GM18873 (cell line): ENCODE measurements around the gene GNAT2.

Experiments used
- ATAC-seq: cut with Tn5 transposase; IDR thresholded peaks from one replicate; pipeline ENCODE4 v1.9.1; 2021; ENCODE audit warnings: mild to moderate bottlenecking, moderate library complexity, moderate number of reproducible peaks; ENCODE audit not compliant: unreplicated experiment, low FRiP score

Gene GNAT2

DNA sequence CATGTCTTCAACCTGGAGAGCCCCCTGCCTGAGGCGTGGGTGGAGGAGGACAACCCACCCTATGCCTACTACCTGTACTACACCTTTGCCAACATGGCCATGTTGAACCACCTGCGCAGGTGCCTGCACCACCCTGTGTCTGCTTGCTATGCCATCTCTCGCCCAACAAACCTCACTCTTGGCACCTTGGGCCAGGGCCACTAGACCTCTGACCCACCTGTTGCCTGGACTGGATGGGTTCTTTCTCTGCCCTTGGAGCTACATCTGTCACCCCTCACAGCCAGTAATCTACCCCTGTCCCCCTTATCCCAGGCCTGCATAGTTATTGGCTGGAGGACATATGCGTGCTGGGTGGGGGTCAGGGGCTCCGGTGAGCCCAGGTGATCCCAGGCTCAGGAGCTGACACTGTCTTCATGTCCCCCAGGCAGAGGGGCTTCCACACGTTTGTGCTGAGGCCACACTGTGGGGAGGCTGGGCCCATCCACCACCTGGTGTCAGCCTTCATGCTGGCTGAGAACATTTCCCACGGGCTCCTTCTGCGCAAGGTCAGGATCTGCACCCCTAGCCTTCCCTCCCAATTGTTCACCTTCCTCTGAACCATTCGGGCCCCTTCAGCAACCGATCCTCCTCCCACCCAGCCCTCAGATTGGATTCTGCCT lies 10.1 kb upstream of the GNAT2 start:
- ATAC-seq: no peak

DNA sequence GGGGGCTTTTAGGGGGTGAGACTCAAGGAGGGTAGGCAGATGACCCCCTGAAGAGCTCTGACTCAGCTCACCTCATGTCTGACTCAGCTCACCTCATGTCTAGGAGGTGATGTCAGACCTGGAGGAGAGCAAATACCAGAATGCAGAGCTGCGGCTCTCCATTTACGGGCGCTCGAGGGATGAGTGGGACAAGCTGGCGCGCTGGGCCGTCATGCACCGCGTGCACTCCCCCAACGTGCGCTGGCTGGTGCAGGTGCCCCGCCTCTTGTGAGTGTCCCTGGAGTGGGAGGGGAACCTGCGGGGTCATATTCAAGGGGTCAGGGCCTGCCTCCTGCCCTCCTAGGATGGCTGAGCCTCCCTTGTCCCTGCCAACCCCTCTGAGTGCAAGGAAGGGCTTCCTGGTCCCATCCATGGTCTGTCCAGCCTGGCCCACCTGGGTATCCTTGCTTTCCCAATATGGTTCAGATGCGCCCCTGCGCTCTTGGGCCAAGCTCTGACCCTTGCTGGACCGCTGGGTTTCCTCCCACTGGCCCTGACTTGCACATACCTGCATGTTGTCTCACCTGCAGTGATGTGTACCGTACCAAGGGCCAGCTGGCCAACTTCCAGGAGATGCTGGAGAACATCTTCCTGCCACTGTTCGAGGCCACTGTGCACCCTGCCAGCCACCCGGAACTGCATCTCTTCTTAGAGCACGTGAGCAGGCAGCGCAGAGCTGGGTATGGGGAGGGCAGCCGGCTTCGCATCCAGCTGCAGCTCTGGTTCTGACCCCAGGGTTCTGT lies 9.3 kb upstream of the GNAT2 start:
- no peak for ATAC-seq

GRCh38 chr1:109627692-109628399 lies 8.4 kb upstream of the GNAT2 start:
- ATAC-seq: no peak

DNA sequence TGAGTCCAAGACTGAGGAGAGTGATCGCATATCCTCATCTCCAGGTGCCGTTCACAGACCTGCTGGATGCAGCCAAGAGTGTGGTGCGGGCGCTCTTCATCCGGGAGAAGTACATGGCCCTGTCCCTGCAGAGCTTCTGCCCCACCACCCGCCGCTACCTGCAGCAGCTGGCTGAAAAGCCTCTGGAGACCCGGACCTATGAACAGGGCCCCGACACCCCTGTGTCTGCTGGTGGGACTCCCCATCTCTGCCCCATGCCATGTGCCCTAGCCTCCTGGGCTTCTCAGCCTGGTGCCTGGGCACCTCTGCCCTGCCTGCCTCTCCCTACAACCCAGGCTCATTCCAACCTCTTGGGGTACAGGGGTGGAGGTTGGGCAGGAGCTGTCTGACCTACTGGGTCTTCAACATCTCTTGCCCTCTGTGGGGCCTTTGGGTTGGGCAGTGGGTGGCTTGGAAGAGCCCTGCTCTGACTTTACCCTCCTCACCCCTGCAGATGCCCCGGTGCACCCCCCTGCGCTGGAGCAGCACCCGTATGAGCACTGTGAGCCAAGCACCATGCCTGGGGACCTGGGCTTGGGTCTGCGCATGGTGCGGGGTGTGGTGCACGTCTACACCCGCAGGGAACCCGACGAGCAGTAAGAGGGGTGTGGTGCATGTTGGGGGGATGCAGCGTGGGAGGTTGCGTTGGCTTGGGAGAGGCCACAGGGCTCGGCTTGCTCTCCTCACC lies 7.4 kb upstream of the GNAT2 start:
- no peak for ATAC-seq

- ATAC-seq: no peak
These were observed 6.5 kb upstream of the GNAT2 start for GRCh38 chr1:109625601-109626560.

GRCh38 chr1:109625176-109625575 lies 5.8 kb upstream of the GNAT2 start:
- ATAC-seq: no peak

DNA sequence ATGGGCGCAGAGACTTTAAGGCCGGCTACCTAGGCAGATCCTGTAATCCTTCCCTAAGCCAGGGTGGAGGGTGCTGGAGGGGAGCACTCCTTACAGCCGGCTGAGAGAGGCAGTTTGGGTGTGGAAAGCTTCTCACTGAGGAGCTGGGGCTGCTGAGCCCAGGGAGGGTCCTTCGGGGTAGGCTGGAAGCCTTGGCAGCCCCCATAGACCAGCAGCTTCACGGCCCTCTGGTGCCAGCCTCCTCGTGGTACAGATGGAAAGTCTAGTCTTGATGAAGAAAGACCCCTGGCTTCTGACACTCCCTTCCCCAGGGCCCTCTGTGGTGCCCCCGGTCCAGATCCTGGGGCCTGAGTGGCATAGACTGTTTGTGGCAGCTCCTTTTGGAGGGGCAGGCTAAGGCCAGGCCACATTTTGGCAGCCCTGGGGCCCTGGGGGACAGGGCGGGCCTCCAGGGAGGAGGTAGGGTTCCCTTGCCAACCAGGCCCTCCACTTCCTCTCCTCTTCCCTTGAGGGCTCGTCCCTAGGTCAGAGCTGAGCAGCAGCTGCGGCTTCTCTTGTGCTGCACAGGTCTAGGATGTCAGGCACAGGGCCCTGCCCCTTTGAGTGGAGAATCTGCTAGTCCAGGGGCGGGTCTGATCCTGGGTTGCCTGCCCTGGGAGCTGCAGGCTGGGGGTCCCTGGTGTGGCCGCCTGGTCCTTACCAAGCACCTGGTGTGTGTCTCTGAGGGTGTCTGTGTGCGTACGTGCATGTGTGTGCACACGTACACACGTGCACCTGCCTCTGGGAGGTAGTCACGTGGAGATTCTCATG lies 5.0 kb upstream of the GNAT2 start:
- no peak for ATAC-seq

GRCh38 chr1:109623601-109624161 lies 4.3 kb upstream of the GNAT2 start:
- no peak for ATAC-seq

DNA sequence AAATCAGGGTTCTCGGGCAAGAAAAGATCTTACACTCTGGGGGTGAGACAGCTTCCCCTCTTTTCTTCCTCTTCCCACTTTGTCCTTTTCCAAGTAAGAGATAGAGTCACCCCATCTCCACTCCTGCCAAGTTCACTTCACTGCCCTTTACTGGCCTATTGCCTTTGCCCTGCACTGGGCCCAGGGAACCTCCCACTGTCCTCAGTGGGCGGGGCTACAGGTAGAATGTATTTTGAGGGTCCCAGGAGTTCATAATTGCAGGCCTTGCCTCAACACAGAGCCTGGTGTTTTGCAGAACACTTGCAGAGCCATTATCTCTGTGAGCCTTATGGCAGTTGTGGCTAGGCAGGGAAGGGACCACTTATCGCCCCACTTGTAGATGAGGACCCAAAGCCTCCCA lies 3.5 kb upstream of the GNAT2 start:
- ATAC-seq: no peak

DNA sequence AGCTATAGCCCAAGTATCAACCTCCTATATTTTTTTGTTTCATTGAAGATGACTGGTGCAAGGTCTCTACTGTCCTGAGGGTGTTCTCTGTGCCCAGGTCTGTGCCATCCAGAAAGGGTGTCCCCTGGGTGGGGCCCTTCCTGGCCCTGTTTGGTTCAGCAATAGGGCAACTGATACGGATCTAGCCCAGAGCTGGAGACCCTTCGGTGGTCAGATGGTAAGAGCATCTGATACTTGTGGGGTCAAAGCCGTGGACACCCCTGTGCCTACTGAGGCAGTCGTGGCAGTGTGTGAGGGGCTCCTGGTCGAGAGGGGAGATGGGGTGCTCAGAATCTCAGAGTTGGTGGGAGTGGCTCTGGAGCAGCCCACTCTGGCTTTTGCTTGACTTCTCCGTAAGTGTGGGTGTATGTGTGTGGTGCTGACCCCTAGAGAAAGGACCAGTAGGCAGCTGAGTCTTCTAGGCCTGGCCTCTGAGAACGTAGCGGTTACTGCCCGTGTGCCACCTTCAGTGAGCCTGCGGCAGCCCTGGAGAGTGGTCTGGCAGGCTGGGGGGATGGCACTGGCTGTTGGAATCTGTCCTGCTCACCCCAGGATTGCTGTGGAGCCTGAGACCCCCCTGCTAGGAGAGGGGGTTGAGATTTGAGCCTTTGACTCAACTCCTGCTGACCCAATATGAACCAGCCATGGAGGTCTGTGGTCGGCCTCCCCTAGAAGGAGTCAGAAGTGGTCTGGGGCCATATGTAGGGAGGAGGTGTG lies 2.9 kb upstream of the GNAT2 start:
- no peak for ATAC-seq

GRCh38 chr1:109621379-109622136 lies 2.1 kb upstream of the GNAT2 start:
- ATAC-seq: no peak

- ATAC-seq: peak; percentile 64
These were observed 1.4 kb upstream of the GNAT2 start for GRCh38 chr1:109620841-109621286.

- ATAC-seq: no peak
These were observed 980 bp upstream of the GNAT2 start for GRCh38 chr1:109620401-109620791.

GRCh38 chr1:109618661-109619575 lies 498 bp downstream of the GNAT2 start:
- no peak for ATAC-seq

- ATAC-seq: no peak
These were observed 2.1 kb downstream of the GNAT2 start for GRCh38 chr1:109617291-109617801.

DNA sequence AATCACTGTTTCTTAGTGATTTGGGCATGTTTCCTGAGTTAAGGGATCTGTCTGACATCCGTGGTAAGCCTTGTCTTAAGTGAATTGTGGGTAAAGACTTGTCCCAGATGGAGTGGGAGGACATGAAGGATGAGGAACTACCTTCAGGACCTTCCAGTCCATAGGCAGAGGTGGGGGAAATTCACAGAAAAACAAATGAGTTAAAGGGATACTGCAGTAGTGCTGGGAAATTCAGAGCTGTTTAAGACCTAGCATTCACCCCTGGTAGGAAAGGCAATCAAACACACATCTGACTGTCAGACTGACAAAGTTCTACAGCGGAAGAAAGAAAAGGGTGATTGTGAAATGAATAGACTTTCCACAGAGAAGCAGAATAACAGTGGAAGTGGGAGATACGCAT lies 3.0 kb downstream of the GNAT2 start:
- ATAC-seq: no peak
